DMS 273 treated with DMSO at 0.1 percent for 48 hours (cell line): ENCODE measurements around the gene DLGAP1.
"Not testable (repeated sequence)": the region's sequence is repeated elsewhere in the genome, so short reads cannot be mapped to it uniquely, and the experiment has no call there.

Source experiments
- DNase-seq: peaks from one replicate; lab custom pipeline; 2025; lab: John Stamatoyannopoulos, UW

Gene DLGAP1

DNA sequence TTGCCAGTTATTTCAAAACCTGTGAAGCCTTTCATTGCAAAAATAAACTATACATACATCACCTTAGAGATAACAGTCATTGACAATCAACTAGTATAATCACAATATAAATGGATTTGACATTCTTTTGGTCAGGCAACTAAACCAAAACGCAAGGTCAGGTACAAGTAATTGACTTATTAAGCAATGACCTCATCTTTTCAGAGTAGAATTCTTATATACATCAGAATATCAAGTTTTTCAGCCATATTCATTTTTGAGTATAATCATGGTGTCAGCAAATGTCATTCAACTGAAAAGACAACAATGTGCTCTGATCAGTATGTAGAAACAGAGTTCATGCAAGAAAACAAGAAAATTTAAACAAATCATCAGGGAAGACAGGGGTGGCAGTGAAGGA is 796.6 kb downstream of the DLGAP1 start:
- no peak for DNase-seq

DNA sequence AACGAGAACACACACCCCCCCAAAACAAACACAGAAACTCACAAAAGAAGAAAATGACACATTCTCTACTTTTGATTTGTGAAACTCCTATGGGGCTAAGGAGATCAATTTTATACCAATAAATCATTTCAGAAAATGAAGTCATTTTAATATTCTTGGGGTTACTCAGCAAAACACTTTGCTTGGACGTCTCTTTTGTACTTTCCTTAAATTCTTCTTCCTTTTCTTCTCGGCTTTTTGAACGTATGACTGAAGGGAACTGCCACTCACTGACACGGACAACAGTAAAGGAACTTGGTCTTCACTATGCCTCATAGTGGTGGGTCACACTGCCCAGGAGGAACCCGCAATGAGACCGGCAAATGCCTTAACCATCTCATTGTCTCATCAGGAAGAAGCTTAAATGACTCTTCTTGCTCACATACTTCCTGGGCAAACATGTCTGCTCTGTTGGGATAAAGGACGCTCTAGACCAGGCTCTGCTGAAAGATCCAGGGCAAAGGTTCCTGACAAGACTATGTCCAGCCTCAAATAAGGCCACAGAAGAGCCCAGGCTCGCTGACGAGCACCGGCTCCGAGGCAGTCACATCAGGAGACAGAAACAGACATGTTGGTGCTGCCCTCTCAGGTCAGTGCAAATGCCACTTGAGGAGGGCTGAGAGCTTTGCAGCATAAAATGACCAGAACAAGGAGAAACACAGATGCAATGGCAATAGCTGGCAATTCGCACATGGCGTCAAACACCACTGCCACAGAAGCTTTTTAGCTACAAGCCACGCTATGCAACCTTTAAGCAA is 799.7 kb downstream of the DLGAP1 start:
- DNase-seq = no peak

DNA sequence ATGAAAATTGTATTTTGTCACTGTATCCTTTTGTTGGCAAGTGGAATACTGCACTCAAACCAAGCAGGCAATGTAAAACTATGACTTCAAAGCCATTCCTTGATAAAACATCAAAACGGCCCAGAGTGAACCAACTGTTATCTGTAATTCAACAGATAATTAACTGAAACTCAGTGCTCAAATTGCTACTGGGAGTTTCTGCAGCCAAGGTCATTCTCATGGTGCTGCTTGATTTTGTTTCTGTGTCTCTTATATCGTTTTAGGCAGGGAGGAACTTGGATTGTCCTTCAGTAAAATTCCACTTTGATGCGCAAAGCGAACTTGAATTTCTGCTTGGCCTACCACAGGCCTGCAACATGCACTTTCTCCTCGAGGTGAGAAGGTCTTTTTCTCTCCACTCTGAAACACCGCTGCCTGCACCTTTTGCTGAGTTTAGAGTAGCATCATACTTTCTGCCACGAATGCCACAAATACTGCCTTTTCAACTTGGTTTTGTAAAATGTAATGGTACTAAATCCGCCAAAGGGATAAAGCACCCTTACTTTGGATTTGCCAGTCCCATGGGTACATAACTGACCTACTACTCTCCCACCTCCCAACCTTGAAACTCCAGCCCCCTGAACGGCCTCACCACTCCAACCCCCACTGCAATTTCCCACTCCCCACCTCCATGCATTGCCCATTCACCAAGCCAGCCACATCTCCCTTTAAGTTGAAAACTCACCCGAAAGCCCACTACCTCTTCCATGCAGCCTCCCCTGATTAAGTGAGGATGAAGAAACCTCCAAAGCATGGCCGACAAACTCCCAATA is 800.5 kb downstream of the DLGAP1 start:
- no peak for DNase-seq

DNA sequence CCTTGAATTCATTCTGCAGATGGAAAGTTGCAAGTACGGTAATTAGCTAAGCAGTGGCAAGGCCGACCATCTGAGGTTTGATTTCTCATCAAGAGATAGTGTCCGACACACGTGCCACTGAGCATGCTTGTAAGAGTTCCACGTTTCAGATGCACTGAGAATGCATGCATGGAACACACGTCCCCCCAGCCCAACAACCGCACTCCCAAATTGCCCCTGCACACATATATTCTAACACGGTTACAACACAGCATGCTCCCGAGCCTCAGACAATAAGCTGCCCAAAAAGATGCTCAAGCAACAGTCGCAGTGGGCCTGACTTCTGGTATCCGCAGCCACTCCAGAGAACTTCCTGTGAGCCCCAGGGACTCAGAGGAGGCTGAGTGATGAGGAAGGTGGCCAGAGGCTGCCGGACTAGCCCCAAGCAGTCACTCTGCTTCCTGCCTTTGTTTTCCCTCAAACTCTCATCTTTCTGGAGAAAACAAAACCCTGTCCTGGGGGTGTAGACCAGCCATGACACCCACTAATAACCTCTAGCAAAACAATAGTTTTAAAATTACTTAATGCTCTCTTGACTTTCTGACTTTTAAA is 801.2 kb downstream of the DLGAP1 start:
- no peak for DNase-seq

DNA sequence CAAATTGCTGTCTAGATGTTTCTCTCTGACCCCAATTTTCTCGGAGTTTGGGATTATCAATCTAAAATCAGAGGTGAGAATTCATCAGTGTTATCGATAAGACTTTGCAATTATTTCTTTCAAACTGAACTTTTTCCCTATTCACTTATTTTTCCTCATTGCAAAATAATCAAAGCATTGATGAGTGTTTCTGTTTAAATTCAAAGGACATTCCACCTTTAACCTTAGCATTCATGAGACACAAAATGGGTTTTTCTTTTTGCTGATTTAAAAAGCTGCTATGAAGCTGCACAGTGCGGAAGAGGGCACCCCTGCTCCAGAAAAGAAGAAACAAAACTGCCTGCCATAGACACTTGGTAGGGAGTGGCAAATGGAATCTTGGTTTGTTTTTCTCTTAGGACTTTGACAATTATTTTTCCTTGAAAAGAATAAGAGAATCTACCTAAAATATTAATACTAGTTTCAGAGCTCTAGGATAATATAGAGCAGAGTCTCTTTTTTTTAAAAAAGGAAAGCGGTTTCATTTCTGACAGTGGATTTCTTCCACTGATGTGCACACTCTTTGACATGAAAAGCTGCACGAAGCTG is 801.8 kb downstream of the DLGAP1 start:
- DNase-seq = no peak

DNA sequence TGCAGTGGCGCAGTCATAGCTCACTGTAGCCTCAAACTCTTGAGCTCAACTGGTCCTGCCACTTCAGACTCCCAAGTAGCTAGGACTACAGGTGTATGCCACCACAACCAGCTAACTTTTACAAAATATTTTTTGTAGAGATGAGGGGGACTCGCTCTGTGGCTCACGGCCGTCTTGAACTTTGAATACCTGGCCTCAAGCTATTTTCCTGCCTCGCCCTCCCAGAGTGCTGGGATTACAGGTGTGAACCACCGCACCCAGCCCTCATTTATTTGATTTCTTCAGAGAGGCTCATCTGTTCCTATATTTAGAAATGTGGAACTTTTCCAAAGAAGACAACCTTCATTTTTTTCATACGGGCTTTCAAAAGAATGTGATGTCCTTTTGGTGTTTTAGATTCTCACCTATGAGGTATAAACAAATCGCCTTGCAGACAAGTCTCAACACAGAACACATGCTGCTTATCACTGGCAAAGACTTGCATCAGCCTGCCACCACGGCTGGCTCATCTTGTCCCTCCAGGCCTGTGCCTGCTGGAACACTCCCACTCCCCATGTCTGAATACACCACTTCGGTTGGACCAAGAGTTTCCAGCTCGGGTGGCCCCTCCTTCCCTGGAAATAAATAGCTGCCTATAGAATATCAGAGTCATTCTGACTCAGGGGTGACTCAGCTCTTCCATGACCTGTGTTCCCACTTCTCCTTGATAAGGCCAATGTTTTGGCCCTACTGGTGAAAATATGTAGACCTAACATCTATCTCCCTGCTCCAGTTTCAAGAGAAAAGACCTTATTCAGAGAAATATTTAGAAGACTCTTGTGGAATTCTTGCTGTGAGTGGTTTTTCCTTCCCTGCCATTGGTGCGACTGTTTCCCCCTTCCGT is 802.5 kb downstream of the DLGAP1 start:
- peak; percentile 26 for DNase-seq

DNA sequence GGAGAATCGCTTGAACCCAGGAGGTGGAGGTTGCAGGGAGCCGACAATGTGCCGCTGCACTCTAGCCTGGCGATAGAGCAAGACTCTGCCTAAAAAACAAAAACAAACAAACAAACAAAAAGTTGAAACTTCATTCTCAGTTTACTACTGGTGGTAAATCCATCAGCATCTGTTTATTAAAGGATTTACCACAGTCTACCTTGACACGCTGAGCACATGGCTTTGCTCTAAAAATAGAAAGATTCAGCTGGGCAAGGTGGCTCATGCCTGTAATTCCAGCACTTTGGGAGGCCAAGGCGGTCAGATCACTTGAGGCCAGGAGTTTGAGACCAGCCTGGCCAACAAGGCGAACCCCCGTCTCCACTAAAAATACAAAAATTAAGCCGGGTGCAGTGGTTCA is 803.8 kb downstream of the DLGAP1 start:
- no peak for DNase-seq

DNA sequence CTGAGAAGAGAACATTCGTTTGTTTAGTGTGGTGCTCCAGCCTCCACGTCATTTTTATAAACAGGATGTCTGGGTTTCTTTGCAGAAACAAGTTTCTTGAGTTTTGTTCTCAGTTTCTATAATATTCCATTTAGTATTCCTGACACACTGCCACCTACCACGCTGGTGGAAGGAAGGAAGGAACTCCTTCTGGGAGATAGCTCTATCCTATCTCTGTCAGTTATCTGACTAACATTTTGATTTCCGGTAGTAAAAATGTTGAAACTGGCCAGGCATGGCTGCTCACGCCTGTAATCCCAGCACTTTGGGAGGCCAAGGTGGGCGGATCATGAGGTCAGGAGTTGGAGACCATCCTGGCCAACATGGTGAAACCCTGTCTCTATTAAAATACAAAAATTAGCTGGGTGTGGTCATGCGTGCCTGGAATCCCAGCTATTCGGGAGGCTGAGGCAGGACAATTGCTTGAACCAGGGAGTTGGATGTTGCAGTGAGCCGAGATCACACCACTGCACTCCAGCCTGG is 804.5 kb downstream of the DLGAP1 start:
- DNase-seq = not testable (repeated sequence)

DNA sequence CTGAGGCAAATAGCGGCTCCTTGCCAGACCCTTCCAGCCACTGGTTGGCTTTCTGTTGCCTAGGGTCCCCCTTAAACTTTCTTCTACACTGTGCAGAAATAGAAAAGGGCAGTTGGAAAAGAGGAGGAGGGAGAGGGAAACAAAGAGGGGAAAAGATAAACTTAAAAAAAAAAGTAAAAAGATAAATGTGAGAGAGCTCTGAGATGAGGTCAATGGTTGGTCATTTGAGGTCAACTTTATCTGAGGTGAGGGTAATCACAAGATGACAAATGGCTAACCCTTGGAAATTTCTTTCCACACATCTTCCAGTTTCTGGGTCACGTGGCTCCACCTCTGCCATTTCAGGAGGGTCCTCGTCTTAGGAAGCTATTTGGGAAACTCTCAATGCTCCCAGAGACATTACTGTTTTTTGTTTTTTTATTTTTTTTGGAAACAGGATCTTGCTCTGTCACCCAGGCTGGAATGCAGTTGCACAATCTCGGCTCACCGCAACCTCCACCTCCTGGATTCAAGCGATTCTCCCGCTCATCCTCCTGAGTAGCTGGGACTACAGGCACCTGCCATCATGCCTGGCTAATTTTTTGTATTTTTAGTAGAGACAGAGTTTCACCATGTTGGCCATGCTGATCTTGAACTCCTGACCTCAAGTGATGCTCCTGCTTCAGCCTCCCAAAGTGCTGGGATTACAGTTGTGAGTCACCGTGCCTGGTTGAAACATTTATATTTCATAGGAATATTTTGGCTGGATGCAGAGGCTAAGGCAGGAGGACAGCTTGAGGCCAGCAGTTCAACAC is 805.3 kb downstream of the DLGAP1 start:
- no peak for DNase-seq

DNA sequence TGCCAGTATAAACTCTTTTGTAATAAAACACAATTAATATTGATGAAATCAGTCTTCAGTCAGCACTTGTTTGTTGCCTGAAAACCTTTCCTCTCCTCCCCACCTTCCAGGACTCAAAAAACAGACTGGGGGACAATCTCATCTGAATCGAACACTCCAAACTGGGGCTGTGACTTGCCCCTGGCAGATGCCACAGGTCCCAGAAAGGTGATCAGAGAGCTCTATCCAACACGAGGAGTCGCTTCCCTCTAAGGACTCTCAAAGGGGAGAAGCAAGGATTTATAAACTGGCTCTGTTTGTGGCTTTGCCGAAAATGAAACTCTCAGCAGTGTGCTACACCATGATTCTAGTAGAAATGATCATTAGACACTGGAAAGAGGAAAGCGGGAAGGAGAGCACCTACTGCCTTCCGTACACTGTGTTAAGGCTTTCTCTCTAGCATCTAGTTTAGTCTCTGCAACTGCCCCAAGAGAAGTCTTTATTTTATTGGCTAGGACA is 805.9 kb downstream of the DLGAP1 start:
- no peak for DNase-seq

DNA sequence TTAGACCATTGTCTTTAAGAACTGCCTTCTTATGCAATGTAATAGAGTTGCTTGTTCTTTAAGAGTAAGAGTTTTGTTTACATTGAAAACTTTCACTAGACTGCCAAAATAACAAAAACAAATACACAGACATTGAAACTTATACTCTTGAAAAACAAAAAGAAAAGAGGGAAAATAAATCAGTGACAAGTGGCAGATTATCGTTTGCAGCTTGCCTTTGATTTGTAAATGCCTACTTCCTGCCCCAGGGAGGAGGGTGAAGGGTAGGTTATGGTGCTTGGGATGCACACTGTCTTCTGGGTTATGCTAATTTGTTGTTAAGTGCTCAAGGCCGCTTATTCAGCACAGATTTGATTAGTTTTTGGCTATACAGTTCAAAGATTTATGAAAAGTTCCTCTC is 806.5 kb downstream of the DLGAP1 start:
- no peak for DNase-seq

DNA sequence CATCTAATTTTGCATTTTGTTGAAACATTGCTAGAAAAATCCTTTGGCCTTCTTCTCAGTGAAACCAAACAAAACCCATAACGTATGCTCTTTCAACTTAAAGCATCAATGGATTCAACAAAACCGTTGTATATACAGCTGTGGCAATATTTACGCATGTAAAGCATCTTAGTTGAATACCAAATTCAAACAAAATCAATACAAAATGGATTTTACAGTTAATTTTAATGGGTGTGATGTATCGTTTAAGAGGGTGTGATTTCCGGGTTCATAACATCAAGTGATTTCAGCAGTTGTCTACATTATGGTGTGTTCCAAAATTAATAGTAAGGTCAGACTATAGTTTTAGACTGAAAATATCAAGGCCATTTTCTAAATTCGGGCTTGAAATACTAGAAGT is 806.9 kb downstream of the DLGAP1 start:
- no peak for DNase-seq

DNA sequence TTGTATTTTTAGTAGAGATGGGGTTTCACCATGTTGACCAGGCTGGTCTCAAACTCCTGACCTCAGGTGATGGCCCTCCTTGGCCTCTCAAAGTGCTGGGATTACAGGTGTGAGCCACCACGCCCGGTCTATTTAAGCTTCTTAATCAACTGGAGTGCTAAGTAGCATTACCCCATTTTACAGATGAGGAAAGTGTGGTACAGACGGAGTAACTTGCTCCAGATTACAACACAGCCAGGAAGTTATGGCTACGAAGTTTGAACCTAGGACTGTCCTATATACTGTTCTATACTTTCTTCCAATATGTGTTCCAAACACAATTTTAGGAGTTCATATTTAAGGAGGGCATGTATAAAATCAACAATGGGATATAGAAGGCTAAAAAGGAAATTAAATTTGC is 807.5 kb downstream of the DLGAP1 start:
- DNase-seq = no peak

DNA sequence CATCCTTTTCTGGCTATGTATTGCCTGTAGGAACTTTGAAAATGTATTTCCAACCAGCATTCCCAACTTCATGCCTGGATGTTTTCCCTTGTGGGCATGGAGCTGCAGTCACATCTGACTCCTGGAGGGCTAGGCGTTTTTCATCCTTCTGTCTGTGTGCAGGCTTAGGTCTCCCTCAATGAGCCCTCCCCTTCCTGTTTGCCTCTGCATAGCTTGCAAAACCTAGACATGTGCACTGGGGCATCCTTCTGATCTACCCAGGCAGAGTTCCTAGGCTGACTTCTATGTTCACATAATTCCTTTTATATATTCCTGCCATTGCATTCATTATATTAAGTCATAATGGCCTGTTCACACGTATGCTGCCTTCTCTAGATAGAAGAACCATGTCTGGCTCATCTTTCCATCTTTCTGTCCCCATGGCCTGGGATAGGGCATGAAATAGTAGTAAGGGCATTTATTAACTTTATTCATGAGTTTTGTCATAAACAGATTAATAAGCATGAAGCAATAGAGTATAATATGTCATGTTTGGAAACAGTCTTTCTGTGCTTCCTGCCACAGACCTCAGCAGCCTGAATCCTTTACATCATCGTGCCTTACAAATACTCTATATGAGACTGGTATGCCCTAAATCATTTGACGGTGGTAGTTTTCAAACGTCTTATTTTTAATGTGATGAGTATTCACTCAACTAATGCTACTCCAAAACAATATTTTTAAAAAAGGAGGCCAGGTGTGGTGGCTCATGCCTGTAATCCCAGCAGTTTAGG is 809.5 kb downstream of the DLGAP1 start:
- no peak for DNase-seq

DNA sequence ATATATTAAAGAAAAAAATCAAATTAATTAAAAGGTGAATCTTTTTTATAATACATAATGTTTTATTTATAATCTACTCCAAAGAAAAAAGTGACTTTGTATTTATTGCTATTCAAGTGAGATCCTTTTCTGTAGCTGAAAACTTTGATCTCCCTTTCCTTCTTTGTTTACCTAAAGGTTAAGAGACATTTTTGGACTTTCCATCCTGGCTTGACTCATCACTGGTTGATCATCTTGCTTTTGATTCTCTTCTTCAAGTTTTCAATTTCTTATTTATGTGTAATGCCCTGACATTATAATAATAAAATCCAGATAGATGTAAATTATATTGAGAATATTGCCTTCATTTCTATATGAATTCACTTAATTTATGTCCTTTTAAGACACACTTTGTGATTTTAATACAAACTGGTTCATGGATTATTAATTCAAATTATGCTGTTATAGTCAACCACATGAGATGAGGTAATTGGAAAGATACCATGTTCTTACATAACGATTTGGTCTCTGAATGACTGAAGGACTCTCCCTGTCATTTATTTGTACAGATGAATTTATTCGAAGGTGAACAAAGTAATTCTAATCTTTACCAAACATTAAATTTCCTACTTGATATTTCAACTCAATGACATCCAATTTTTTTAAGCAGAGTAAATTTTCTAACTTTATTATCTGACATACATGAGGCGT is 820.7 kb downstream of the DLGAP1 start:
- no peak for DNase-seq

DNA sequence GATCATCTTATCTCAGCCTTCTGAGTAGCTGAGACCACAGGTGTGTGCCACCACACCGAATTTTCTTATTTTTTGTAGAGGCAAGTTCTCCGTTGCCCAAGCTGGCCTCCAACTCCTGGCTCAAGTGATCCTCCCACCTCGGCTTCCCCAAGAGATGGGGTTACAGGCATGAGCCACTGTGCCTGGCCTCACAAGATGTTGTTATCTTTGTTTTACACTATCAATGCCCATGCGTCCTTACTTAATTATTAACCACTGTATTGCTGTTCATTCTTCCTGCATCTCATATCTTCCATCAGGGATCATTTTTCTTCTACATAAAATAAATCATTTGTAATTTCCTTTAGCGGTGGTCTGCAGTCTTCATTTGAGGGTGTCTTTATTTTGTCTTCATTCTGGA is 823.2 kb downstream of the DLGAP1 start:
- no peak for DNase-seq

DNA sequence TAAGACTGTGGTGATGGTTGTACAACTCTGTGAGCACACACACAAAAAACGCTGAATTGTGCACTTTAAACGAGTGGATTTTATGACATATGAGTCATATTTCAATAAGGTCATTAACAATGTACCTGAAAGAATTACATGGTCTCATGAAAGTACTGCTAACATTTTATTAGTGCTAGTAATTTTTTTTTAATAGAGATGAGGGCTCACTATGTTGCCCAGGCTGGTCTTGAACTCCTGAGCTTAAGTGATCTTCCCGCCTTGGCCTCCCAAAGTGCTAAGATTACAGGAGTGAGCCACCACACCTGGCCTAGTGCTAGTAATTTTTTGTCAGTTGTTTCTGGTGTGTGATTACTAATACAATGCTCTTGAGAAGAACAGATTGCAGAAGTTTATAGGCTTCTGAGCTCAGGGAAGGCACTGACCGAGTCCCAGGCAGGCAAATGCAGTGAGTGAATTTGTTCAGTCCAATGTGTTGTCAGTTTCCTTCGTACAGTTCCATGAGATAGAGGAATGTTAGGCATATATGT is 828.1 kb downstream of the DLGAP1 start:
- DNase-seq = no peak

DNA sequence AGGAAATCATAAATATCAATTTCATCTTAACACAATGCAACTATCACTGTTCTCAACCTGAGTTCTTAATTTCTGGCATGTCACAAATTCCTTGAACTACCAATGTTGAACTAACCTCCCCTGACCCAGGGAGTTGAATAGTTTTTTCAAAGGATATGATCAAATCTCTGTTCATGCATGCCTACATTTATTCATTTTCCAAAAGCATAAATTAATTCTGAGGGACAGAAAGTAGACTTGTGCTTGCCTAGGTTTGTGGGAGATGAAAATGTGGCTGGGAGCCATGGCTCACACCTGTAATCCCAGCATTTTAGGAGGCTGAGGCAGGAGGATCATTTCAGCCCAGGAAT is 829.4 kb downstream of the DLGAP1 start:
- no peak for DNase-seq
